KBM-7 (cell line): Measurements from ENCODE around the gene USP12.

ENCODE experiments used
- DNase-seq: peaks from one replicate; pipeline ENCODE4 v3.0.0-alpha.2; 2015
- in situ Hi-C: fragments of 300-500 bp; cut with MboI; formaldehyde crosslinking; loops from 2 replicates; pipeline ENCODE4 v1.14.3; 2020; ENCODE audit warnings: low sequenced_read_pairs, low pct_unique_long_range_greater_than_20kb, mixed read lengths

USP12 gene

DNA sequence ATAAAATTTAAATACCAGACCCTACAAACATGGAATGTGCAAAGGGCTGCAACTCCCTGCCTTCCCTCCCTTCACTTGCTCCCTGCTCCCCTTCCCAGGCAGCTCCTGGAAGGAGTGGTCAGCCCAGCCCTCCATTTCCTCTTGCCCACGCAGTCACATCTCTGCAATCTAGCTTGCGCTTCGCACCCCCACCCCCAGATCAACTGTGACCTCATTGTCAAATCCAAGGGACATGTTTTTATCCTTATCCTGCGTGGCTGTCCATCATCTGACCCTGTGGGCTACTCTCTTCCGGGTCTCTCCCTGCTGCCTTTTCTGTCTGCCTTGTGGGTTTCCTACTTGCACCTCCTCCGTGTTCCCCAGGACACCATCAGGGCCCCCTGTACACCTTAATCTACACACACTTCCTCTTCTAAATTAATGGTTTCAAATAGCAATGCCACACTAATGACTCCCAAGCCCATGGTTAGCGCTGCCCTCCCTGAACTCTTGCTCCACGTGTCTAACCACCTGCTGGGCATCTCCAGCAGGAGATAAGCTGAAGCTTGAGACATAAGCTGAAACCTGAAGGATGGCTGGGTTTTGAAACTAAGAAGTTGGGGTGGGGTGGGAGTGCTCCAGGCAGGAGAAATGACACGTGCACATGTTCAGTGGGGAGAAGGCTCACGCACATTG is 118.3 kb downstream of the USP12 start:
- in situ Hi-C loops = no loop called here
- DNase-seq = peak; percentile 48

DNA sequence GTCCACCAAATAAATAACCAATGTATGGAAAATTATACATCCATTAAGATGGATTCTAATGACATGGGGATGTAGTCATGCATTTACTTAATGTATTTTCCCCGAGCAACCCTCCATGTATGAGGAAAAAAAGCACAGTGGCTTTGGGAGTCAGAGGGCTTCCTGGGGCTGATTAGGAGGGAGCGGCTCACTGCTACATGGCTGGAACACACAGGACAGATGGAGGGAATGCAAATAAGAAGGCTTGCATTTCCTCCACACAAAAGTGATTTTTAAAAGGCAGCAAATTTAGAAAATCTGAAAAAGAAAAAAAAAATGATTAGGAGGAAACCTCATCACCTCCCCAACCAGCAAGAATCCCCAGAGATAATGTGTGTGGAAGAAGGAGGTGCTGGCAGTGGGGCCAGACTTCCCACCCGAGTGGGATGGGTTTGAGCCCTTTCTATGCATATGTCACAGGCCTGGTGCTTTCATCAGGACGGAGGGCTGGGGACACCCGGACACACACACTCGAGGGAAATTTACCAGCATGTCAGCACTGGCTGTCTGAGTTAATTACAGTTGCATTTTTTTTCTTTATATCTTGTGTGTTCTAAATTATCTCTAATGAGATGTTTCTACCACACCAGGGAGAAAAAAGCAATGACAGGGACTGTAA is 118.9 kb downstream of the USP12 start:
- in situ Hi-C loops = no loop called here
- DNase-seq = no peak

DNA sequence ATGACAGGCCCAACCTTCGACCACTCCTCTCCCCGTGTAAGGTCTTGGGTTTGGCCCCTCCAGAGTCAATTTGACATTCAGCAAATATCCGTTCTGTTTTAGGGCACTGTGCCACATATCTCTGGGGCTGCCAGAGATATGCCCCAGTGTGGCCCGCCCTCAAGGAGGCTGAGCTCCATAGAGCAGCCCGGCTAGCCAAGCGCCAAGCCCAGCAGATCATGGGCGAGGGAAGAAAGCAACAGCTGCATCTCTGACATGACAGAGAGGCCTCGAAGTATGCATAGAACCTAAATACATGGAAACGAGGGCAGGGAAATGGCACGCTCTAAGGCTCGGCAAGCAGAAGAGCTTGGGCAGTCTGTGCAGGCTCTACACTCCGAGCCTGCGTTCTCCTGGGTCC is 124.5 kb downstream of the USP12 start:
- in situ Hi-C loops = no loop called here
- DNase-seq = no peak

DNA sequence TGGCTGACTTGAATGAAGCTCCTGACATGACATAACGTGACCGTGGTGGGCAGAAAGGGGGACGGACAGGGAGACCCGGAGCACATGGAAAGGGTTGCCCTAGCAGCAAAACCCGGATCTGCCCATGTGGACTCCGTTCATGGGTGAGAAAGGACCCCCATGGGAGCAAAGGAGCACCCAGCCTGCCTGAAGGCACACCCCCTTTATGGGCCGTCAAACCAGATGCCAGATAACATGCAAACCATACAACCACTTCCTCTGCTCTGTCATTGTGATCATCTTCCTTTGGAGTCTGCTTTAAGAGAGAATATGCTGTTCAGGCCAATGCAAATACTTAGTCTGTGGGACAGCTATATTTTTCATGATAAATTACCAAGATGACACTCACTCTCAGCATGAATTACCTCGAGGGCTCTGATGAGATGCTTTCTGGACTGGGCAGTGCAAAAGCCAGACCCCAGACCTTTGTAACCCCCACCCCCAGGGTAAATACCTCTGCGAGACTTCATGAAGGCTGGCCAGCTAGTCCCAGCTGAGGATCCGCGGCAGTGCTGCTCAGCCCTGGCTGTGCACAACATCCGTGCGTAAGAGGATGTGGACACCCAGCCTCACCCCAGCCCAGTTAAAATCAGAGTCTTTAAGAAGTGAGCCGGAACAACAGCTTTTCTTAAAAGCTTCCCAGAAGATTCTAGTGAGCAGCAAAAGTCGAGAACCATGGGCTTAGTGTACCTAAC is 126.6 kb downstream of the USP12 start:
- in situ Hi-C loops = no loop called here

DNA sequence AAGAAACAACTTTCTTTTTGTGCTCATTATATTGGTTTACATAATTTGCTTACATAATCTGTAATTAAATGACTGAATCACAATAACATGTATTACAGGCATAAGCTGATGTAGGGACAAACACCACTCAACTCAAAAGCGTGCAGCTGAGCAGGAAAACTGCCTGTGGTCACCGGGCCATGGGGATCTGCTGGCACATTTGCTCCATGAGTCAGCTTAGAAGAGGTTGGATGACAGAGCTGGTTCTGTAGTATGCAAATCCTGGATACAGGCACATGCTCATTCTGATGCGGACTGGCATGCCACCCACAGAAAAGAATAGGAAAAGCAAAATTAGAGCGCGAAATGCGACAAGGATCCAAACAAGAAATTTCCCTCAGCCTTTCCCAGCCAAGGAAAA is 128.6 kb downstream of the USP12 start:
- in situ Hi-C loops = no loop called here
- peak; percentile 38 for DNase-seq

More for the DNA sequence above, 126.6 kb downstream of the USP12 start:
- DNase-seq = no peak

DNA sequence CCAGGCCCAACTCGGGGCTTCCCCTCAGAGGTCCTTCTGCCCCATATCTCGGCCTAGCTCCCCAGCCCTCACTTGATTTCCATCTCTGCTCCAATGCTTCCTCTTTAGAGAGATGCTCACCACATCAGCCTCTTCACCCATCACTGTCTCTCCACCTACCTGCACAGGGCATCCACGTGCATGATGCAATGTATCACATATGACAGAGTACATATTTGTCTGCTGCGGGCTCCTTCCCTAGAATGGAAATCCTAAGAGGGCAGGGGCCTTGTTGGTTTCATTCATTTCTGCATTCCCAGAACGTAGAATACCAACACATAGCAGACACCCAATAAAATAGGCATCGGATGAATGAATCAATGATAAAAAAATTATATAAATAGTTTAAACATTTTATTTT is 130.3 kb downstream of the USP12 start:
- no peak for DNase-seq
- in situ Hi-C loops = no loop called here

DNA sequence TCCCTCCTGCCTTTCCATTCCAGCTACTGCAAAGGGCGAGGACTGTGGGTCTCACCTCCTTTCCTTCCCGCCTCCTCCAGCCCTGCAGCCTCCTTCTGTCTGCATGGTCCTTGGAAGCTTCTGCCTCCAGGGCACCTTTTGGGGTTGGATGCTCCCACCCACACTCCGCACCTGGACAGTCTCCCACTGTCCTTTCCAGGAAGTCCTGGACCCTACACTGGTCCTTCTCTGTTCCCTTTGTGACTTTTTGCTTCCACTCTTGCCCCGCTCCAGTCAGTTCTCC is 130.8 kb downstream of the USP12 start:
- DNase-seq = no peak
- in situ Hi-C loops = no loop called here

DNA sequence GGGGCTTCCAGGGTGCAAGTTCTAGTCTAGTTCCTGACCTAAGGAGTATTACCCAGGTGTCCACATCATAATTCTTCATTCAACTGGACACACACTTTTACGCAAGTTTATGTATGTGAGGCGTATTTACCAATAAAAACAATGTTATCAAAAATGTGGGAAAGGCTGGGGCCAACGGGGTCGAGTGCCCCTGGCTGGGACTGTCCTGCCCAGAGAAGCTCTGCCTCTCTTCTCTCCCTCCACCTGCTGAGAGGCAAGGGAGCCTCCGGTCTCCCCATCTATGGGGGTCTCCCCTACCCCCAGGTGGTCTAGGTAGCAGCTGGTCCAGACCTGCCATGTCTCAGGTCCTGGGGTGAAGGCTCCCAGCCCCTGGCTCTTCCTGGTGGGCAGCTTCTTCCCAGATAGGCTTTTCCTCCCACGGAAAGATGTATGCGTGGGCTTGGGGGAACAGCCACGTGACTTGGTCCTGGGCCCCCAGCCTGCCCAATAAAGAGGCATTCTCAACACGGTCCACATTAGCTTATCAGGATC is 132.4 kb downstream of the USP12 start:
- DNase-seq = no peak
- in situ Hi-C loops = no loop called here

DNA sequence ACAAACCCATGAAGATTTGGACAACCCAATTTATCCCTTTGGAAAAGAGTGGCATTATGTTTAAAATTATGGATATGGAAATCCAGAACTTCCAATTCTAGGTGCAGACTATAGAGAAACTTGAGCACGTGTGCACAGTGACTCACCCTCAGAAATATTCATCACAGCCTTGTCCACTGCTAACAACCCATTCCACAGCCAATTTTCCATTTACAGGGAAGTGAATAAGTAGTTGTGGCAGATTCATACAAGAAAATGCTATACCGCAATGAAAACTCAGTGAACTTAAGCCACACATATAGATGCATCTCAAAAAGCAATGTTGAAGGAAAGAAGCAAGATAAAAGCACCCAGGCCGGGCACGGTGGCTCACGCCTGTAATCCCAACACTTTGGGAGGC is 133.3 kb downstream of the USP12 start:
- DNase-seq = no peak

DNA sequence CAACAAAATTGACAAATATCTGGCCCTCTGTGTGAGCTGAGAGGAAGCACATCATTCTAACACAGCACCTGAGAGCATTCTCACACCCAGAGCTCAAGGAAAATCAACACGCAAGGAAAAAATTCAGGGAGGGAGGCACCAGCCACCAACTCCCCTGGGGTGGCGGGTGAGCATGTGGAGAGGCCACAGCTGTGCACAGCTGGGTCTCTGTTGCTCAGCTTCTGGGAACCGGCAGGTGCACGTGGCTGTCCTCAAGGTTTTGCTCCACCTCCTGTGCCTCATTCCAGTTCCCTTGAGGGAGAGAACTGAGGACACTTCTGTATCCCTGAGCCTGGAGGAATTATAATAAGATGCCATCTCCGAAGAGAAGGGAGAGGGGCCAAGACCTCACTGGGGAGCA is 134.0 kb downstream of the USP12 start:
- no peak for DNase-seq
- in situ Hi-C loops = no loop called here

More for the DNA sequence above, 133.3 kb downstream of the USP12 start:
- in situ Hi-C loops = no loop called here

DNA sequence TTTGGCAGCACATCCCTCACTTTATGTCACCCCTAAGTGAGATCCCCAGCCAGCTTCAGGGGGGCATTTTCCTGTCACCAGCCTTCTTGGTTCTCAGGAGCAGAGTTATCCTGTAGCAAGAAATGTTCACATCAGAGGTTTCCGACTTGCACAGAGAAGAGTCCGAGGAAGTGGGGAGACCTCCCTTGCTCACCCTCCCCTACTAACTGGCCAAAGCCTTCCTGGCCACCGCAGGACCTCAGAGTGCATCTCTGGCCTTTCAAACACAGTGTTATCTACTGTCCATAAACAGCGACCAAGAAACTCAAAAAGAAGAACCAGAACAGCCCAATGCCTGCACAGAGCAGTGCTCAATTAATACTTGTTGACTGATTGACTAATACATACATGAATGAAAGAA is 134.4 kb downstream of the USP12 start:
- no peak for DNase-seq
- in situ Hi-C loops = no loop called here

DNA sequence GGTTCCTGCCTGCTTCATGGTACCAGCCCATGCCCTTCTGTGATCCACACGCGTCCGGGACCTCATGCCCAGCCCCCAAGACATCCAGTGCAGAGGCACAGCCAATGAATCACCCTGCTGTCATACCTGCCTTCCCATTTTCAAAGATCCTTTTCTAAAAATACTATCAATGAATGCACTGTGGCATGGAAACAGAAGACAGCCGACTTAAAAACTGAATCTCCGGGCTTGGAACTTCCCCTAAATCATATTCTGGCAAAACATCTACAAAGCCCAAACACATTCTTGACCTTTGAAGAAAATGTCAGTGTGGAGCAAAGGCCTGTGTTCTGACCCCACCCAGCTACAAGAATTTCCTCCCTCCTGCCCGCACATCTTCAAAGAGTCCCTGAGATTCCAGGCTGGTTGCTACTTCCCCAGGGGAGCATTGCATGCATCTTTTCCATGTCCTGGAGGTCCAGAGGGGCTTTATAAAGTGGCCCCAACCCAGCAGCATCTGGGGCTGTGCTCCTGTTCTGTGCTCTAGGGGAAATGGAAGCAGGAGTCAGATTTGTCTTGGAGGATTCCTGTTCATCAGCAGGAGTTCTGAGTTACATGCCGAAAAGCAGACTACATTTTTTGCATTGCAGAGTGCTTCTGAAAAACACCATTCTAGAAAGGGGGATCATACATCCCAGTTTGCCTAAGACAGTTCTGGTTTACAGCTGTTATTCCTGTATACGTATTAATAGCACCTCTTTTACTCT is 135.2 kb downstream of the USP12 start:
- DNase-seq = no peak
- in situ Hi-C loops = no loop called here

DNA sequence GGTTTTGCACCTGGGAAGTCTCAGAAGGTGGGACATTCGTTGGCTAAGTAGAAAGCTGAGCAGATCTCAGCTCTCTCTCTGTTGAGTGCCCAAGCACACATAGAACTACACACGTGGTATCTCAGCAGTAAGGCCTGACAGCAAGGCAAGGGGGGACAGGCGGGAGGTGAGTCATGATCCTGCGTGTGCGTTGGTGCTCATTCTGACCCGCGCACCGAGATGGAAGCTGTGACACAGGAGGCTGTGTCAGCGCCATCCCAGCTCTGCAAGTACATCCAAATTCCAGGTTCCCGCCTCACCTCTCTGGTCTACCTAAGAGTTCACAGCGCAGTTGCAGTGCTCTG is 135.7 kb downstream of the USP12 start:
- in situ Hi-C loops = no loop called here
- no peak for DNase-seq

DNA sequence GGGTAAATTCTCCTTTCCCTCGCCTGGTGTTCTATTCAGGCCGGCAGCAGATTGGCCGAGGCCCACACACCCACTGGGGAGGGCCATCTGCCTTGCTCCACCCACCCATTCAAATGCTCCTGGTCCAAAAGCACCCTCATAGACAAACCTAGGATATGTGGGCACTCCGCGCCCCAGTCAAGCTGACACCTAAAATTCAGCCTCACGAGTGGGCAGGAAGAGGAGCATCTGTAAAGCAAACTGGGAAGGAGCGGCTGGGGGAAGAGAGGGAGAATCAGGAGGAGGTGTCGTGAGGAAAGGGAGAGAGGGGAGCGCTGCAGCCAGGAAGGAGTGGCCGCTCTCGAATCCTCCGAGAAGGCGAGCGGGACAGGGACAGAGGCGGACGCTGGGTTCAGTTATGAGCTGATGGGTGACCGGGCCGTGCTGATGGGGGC is 136.9 kb downstream of the USP12 start:
- in situ Hi-C loops = no loop called here
- DNase-seq = no peak

DNA sequence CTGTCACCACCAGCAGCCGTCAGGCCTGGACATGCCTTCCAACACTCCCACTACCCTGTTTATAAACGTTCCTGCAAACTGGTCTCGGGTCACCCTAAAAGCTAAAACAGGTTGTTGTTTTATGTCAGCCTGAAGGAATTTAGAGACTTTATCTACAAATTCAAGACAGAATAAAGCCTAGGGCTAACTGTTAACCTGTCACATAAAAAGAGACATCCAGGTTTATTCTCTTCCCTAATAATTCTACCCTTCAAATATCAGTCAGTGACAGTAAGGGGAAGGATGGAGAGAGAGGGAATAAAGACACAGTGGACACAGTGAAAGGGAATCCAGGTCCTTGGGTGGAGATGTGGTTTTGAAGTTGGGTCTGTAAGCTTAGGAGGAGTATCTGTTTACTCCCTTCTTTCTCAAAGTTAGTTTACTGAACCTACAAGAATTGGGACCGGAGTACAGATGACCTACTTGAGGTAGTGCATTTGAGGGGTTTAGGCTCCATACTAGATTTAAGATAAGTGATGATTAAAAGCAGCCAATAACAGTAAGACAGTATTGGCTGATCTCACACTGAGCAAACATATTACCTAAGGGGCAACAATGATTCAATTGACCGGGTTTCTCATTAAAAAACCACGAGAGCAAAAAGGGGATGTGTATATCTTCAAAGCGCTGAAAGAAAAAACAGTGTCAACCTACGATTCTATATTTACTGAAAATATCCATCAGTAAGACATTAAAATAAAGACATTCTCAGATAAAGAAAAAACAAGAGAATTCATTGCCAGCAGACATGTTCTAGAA is 142.7 kb downstream of the USP12 start:
- DNase-seq = no peak
- in situ Hi-C loops = no loop called here

DNA sequence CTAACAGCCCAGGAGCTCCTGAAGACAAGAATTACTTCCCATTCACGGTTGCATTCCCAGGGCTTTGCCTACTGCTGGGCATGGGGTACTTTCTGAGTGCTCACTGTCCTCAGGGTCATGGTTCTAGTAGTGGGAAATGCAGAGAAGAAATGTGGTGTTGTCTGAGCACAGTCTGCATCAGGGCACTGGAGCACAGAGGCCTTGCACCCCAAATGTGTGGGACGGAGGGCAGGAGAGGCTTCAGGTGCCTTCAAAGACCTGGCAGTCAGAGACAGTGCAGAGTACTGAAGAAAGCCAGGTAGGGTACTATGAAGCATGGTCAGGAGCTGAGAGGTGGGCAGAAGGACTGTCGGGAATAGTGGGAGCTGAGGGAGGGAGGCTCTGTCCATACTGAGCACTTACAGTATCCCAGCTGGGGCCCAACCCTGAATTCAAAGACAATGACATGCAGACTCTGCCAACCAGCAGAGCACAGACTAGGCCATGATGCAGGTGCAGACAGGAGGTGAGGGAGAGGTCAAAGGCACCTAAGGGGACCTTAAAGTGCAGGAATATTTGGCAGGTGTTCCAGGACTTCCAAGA is 144.4 kb downstream of the USP12 start:
- in situ Hi-C loops = no loop called here
- no peak for DNase-seq

DNA sequence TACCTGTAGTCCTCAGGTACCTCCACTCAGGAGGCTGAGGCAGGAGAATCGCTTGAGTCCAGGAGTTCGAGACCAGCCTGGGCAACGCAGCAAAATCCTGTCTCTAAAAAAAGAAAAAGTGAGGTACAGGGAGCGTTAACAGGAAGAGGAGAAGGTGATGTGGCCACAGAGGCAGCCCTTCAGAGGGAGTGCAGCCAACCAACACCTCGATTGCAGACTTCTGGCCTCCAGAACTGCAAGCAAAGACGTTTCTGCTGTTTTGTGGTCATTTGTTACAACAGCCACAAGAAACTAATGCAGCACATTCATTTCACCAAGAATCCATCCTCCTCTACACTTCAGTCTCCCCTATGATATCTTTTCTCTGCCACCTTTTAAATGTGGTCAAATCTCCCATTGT is 145.2 kb downstream of the USP12 start:
- no peak for DNase-seq
- in situ Hi-C loops = no loop called here

DNA sequence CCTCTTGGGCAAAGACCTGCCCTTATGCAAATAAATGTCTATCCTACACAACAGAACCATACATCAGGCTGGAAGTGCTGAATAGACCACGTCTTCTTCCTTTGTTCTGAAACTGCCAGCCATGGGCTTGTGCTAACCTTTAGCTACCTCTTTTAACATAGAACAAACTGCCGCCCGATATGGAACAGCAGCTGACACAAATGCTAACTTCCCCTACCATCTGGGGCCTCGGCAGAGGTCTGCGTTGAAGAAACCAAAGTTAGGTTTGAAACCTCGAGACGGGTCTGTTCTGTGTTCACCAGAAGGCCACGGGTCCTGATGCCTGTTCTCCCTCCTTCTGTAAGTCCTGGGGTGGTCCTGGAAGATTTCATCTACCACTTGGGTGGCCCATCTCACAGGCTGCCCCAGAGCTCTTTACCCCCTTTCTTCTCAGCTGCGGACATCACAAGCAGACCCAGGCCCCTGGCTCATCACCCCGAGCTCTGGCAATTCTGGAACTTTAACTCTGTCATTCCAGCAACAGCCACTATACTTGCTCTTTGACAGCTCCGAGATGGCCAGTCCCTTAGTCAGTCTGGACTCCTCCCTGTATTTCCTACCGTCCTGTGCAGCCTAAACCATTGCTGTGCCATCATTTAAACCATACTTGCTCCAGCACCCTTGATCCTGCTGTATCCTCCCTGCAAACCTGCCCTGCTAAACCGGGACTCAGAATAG is 146.7 kb downstream of the USP12 start:
- no peak for DNase-seq
- in situ Hi-C loops = no loop called here
